BLaER1 treated with 17β-estradiol and CSF1 and Interleukin-3, amounts not matched to agents 10 nM and 100 nM (cell line): ENCODE results near the gene KCTD15.
A peak's percentile ranks its signal among the peaks of the same experiment; 100 is the strongest.

ENCODE experiments used
- H3K27ac ChIP-seq, 11 experiments: shearing (Covaris generic); formaldehyde crosslinking; 2 replicates each; pipeline ENCODE4 v1.8.1; 2022
- H3K27me3 ChIP-seq, 11 experiments: shearing (Covaris generic); formaldehyde crosslinking; 2 replicates each; pipeline ENCODE4 v1.8.1; 2022
- H3K36me3 ChIP-seq, 11 experiments: shearing (Covaris generic); formaldehyde crosslinking; 2 replicates each; pipeline ENCODE4 v1.8.1; 2022
- H3K4me1 ChIP-seq, 10 experiments: shearing (Covaris generic); formaldehyde crosslinking; 2 replicates each; pipeline ENCODE4 v1.8.1; 2022
- H3K4me2 ChIP-seq, 11 experiments: shearing (Covaris generic); formaldehyde crosslinking; 2 replicates each; pipeline ENCODE4 v1.8.1; 2022
- H3K4me3 ChIP-seq, 10 experiments: shearing (Covaris generic); formaldehyde crosslinking; 2 replicates each; pipeline ENCODE4 v1.8.1; 2022
- H3K9ac ChIP-seq, 11 experiments: shearing (Covaris generic); formaldehyde crosslinking; 2 replicates each; pipeline ENCODE4 v1.8.1; 2022
- H3K9me3 ChIP-seq, 11 experiments: shearing (Covaris generic); formaldehyde crosslinking; replicated peaks in 1 of 11; 2 replicates each; pipeline ENCODE4 v1.8.1; 2022
- H4K20me1 ChIP-seq, 11 experiments: shearing (Covaris generic); formaldehyde crosslinking; 2 replicates each; pipeline ENCODE4 v1.8.1; 2022
- Cebpa-rat ChIP-seq, 11 experiments: shearing (Covaris generic); IDR thresholded peaks; 2 replicates each; pipeline ENCODE4 v1.8.1; 2022

KCTD15 gene

GRCh38 chr19:33819880-33820781, 23.5 kb downstream of the KCTD15 start:
- Histone ChIP-seq H3K4me1 (peaks cover 67 to 78% (median 70%) of the 10 kb centered on the region in 10 experiments), H3K4me3 (peak overlapping the region; percentile 41 to 71 (median 58)), H3K27me3 (no peaks in the 10 kb centered on the region), H3K27ac (peak overlapping the region; percentile 88 to 99 (median 98)), H3K36me3 (peaks cover 0 to 6% (median 0%) of the 10 kb centered on the region in 11 experiments; a peak in 2 of 22 replicates), H4K20me1 (no peaks in the 10 kb centered on the region), H3K4me2 (peak overlapping the region; percentile 89 to 99 (median 92)), H3K9me3 (no peaks in the 10 kb centered on the region), H3K9ac (peak overlapping the region; percentile 82 to 97 (median 91))
- peak in 10 of 11 experiments; percentile 72 to 98 (median 92); a peak in 18 of 22 replicates for TF ChIP-seq Cebpa-rat (IDR thresholded peaks at IDR 0.05)

- H3K4me3 ChIP-seq: peak overlapping the region in 2 of 10 experiments; percentile 60 to 71; a peak in 1 of 20 replicates
- peak overlapping the region in 3 of 11 experiments; percentile 1 to 95 (median 88); a peak in 1 of 22 replicates for H3K9ac ChIP-seq
- peak overlapping the region in 8 of 11 experiments; percentile 94 to 99 (median 98); a peak in 11 of 22 replicates for H3K27ac ChIP-seq
- no peaks in the 10 kb centered on the region for H3K27me3 ChIP-seq
- no peaks in the 10 kb centered on the region for H4K20me1 ChIP-seq
- H3K9me3 ChIP-seq: no peaks in the 10 kb centered on the region
- no peak for TF ChIP-seq Cebpa-rat (IDR thresholded peaks at IDR 0.05)
- H3K4me1 ChIP-seq: peaks cover 49 to 61% (median 53%) of the 10 kb centered on the region in 10 experiments
- H3K36me3 ChIP-seq: no peaks in the 10 kb centered on the region
- H3K4me2 ChIP-seq: peak overlapping the region; percentile 89 to 99 (median 92); a peak in 20 of 22 replicates
Measured at GRCh38 chr19:33821871-33822270, 25.2 kb downstream of the KCTD15 start.

GRCh38 chr19:33823341-33823740, 26.7 kb downstream of the KCTD15 start:
- no peak for TF ChIP-seq Cebpa-rat (IDR thresholded peaks at IDR 0.05)
- Histone ChIP-seq H3K4me1 (peaks cover 35 to 46% (median 38%) of the 10 kb centered on the region in 10 experiments), H3K9me3 (no peaks in the 10 kb centered on the region), H3K27ac (no peak overlapping the region), H4K20me1 (no peaks in the 10 kb centered on the region), H3K27me3 (no peaks in the 10 kb centered on the region), H3K9ac (no peak overlapping the region), H3K36me3 (no peaks in the 10 kb centered on the region), H3K4me3 (no peak overlapping the region), H3K4me2 (no peak overlapping the region; a peak in 1 of 22 replicates)

GRCh38 chr19:33825556-33825955, 28.9 kb downstream of the KCTD15 start:
- H3K36me3 ChIP-seq: no peaks in the 10 kb centered on the region
- no peaks in the 10 kb centered on the region for H3K27me3 ChIP-seq
- H3K9ac ChIP-seq: no peak overlapping the region
- no peak overlapping the region for H3K4me2 ChIP-seq
- H3K27ac ChIP-seq: no peak overlapping the region
- no peaks in the 10 kb centered on the region for H4K20me1 ChIP-seq
- TF ChIP-seq Cebpa-rat (IDR thresholded peaks at IDR 0.05): no peak
- H3K9me3 ChIP-seq: no peaks in the 10 kb centered on the region
- H3K4me3 ChIP-seq: no peak overlapping the region
- peaks cover 14 to 30% (median 26%) of the 10 kb centered on the region in 10 experiments for H3K4me1 ChIP-seq

- Histone ChIP-seq H4K20me1 (no peaks in the 10 kb centered on the region), H3K4me2 (no peak overlapping the region)
Measured at GRCh38 chr19:33826521-33826920, 29.9 kb downstream of the KCTD15 start.

GRCh38 chr19:33828266-33829075, 31.8 kb downstream of the KCTD15 start:
- Histone ChIP-seq H3K4me1 (peaks cover 0 to 8% (median 6%) of the 10 kb centered on the region in 10 experiments; a peak in 14 of 20 replicates), H3K9ac (no peak overlapping the region), H3K27ac (no peak overlapping the region), H3K4me2 (no peak overlapping the region), H3K27me3 (no peaks in the 10 kb centered on the region), H3K36me3 (no peaks in the 10 kb centered on the region), H3K9me3 (no peaks in the 10 kb centered on the region), H4K20me1 (no peaks in the 10 kb centered on the region), H3K4me3 (no peak overlapping the region)
- TF ChIP-seq Cebpa-rat (IDR thresholded peaks at IDR 0.05): no peak

More at GRCh38 chr19:33826521-33826920, 29.9 kb downstream of the KCTD15 start:
- TF ChIP-seq Cebpa-rat (IDR thresholded peaks at IDR 0.05): no peak
- Histone ChIP-seq H3K4me3 (no peak overlapping the region), H3K9ac (no peak overlapping the region), H3K9me3 (no peaks in the 10 kb centered on the region), H3K36me3 (no peaks in the 10 kb centered on the region), H3K4me1 (peaks cover 5 to 20% (median 16%) of the 10 kb centered on the region in 10 experiments; a peak in 18 of 20 replicates), H3K27ac (no peak overlapping the region), H3K27me3 (no peaks in the 10 kb centered on the region)

GRCh38 chr19:33830264-33830663, 33.6 kb downstream of the KCTD15 start:
- Histone ChIP-seq H3K4me2 (peak overlapping the region in 7 of 11 experiments; percentile 26 to 47 (median 38); a peak in 12 of 22 replicates), H4K20me1 (no peaks in the 10 kb centered on the region), H3K4me1 (peaks cover 0 to 8% (median 6%) of the 10 kb centered on the region in 10 experiments; a peak in 14 of 20 replicates), H3K4me3 (no peak overlapping the region), H3K36me3 (no peaks in the 10 kb centered on the region), H3K9ac (no peak overlapping the region), H3K9me3 (no peaks in the 10 kb centered on the region), H3K27me3 (no peaks in the 10 kb centered on the region), H3K27ac (no peak overlapping the region)
- TF ChIP-seq Cebpa-rat (IDR thresholded peaks at IDR 0.05): no peak

- no peaks in the 10 kb centered on the region for H3K36me3 ChIP-seq
- H3K4me1 ChIP-seq: peaks cover 0 to 8% (median 6%) of the 10 kb centered on the region in 10 experiments; a peak in 14 of 20 replicates
- no peak overlapping the region for H3K27ac ChIP-seq
- no peak overlapping the region for H3K4me3 ChIP-seq
- no peaks in the 10 kb centered on the region for H4K20me1 ChIP-seq
- H3K27me3 ChIP-seq: no peaks in the 10 kb centered on the region
- no peak overlapping the region for H3K9ac ChIP-seq
- no peak overlapping the region for H3K4me2 ChIP-seq
- TF ChIP-seq Cebpa-rat (IDR thresholded peaks at IDR 0.05): no peak
- no peaks in the 10 kb centered on the region for H3K9me3 ChIP-seq
Measured at GRCh38 chr19:33831825-33832224, 35.2 kb downstream of the KCTD15 start.

GRCh38 chr19:33832633-33833032, 36.0 kb downstream of the KCTD15 start:
- no peak overlapping the region for H3K9ac ChIP-seq
- H3K9me3 ChIP-seq: no peaks in the 10 kb centered on the region
- TF ChIP-seq Cebpa-rat (IDR thresholded peaks at IDR 0.05): no peak

More at GRCh38 chr19:33832633-33833032, 36.0 kb downstream of the KCTD15 start:
- Histone ChIP-seq H3K27ac (no peak overlapping the region), H4K20me1 (no peaks in the 10 kb centered on the region), H3K27me3 (no peaks in the 10 kb centered on the region), H3K4me1 (peaks cover 0 to 8% (median 6%) of the 10 kb centered on the region in 10 experiments; a peak in 14 of 20 replicates), H3K36me3 (no peaks in the 10 kb centered on the region), H3K4me2 (no peak overlapping the region), H3K4me3 (no peak overlapping the region)
